Epithelial cell of proximal tubule (primary cell): ENCODE measurements around the gene ATRIP. TPM values are rescaled to one million over a fixed set of nuclear protein-coding genes. Genes with fewer than 3 reads are reported as not detected.

ENCODE experiments used
- DNase-seq: peaks from one replicate; pipeline ENCODE4 v3.0.0-alpha.2; 2011; ENCODE audit warnings: low read depth
- H3K4me3 ChIP-seq: 2 replicates; pipeline ENCODE4 v1.5.1; 2011; ENCODE audit warnings: low read depth, mild to moderate bottlenecking, low read length
- CTCF ChIP-seq: conservative IDR thresholded peaks from 2 replicates; pipeline ENCODE4 v1.5.1; 2012; ENCODE audit warnings: low read depth, mild to moderate bottlenecking, low read length
- total RNA-seq: library from RNA; depleted of rRNA; stranded (reverse); fragments of >200 nt; gene quantifications from 2 replicates; pipeline ENCODE4 v1.2.3, GENCODE V29; 2015

The ATRIP gene
- total RNA-seq, 1 donor from 2014 or later: 5.9 TPM

- no peak overlapping the region for H3K4me3 ChIP-seq
- TF ChIP-seq CTCF: no peak
- no peak for DNase-seq
These were observed 11.8 kb upstream of the ATRIP start for GRCh38 chr3:48434591-48435222.

GRCh38 chr3:48435223-48435595, 11.3 kb upstream of the ATRIP start:
- TF ChIP-seq CTCF: no peak
- DNase-seq: no peak
- no peak overlapping the region for H3K4me3 ChIP-seq

- TF ChIP-seq CTCF: peak; percentile 100
- DNase-seq: no peak
- H3K4me3 ChIP-seq: no peak overlapping the region
These were observed 10.6 kb upstream of the ATRIP start for GRCh38 chr3:48435774-48436476.

GRCh38 chr3:48436477-48436787, 10.1 kb upstream of the ATRIP start:
- TF ChIP-seq CTCF: no peak
- DNase-seq: no peak
- H3K4me3 ChIP-seq: no peak overlapping the region

- no peak for TF ChIP-seq CTCF
- no peak overlapping the region for H3K4me3 ChIP-seq
- no peak for DNase-seq
These were observed 9.7 kb upstream of the ATRIP start for GRCh38 chr3:48436855-48437254.

- no peak for TF ChIP-seq CTCF
- no peak for DNase-seq
- no peak overlapping the region for H3K4me3 ChIP-seq
These were observed 8.7 kb upstream of the ATRIP start for GRCh38 chr3:48437812-48438211.

GRCh38 chr3:48439820-48440589, 6.5 kb upstream of the ATRIP start, which contains the start of the genes CCDC51 and TMA7:
Gene CCDC51, minus strand, starts transcription at chr3:48440119. Its CDS starts 4,991 bp downstream, at chr3:48435128.
Gene TMA7, plus strand, starts transcription at chr3:48440257. Its CDS starts 40 bp downstream, at chr3:48440297.
- no peak for TF ChIP-seq CTCF
- peak within 1 kb of the TSS; percentile 77 for H3K4me3 ChIP-seq
- peak; percentile 57 for DNase-seq
